ENCODE data around the gene GFI1B.
"Not testable (repeated sequence)": the region's sequence is repeated elsewhere in the genome, so short reads cannot be mapped to it uniquely, and the experiment has no call there.

GFI1B gene

GRCh38 chr9:132969783-132970182 lies 8.7 kb upstream of the GFI1B start:
- DNase-seq (ENCODE audit: low spot score), result no peak

GRCh38 chr9:132970324-132971062 lies 8.0 kb upstream of the GFI1B start:
- DNase-seq (ENCODE audit: low spot score), result no peak

- no peak for DNase-seq (ENCODE audit: low spot score)
Measured at GRCh38 chr9:132973166-132973565, 5.3 kb upstream of the GFI1B start.

- no peak for DNase-seq (ENCODE audit: low spot score)
Measured at GRCh38 chr9:132973713-132974112, 4.8 kb upstream of the GFI1B start.

GRCh38 chr9:132975961-132976360 lies 2.5 kb upstream of the GFI1B start:
- no peak for DNase-seq (ENCODE audit: low spot score)

GRCh38 chr9:132976571-132976970 lies 1.9 kb upstream of the GFI1B start:
- no peak for DNase-seq (ENCODE audit: low spot score)

- no peak for DNase-seq (ENCODE audit: low spot score)
Measured at GRCh38 chr9:132978112-132978450, 413 bp upstream of the GFI1B start.

GRCh38 chr9:132980157-132980556 lies 1.7 kb downstream of the GFI1B start:
- no peak for DNase-seq (ENCODE audit: low spot score)

- DNase-seq (ENCODE audit: low spot score), result no peak
Measured at GRCh38 chr9:132982458-132982857, 4.0 kb downstream of the GFI1B start.

GRCh38 chr9:132983491-132984201 lies 5.2 kb downstream of the GFI1B start:
- no peak for DNase-seq (ENCODE audit: low spot score)

- no peak for DNase-seq (ENCODE audit: low spot score)
Measured at GRCh38 chr9:132984202-132985070, 5.9 kb downstream of the GFI1B start.

- no peak for DNase-seq (ENCODE audit: low spot score)
Measured at GRCh38 chr9:132985071-132985350, 6.5 kb downstream of the GFI1B start.

GRCh38 chr9:132985489-132985888 lies 7.0 kb downstream of the GFI1B start:
- DNase-seq (ENCODE audit: low spot score), result no peak

GRCh38 chr9:132986114-132986513 lies 7.6 kb downstream of the GFI1B start:
- DNase-seq (ENCODE audit: low spot score), result no peak

- DNase-seq (ENCODE audit: low spot score), result no peak
Measured at GRCh38 chr9:132986640-132987620, 8.4 kb downstream of the GFI1B start.

GRCh38 chr9:132988244-132989013 lies 9.9 kb downstream of the GFI1B start:
- no peak for DNase-seq (ENCODE audit: low spot score)

GRCh38 chr9:132989014-132989310 lies 10.5 kb downstream of the GFI1B start:
- DNase-seq (ENCODE audit: low spot score), result no peak

- DNase-seq (ENCODE audit: low spot score), result no peak
Measured at GRCh38 chr9:132989414-132989996, 11.0 kb downstream of the GFI1B start.

- not testable (repeated sequence) for DNase-seq (ENCODE audit: low spot score)
Measured at GRCh38 chr9:132989998-132990557, 11.6 kb downstream of the GFI1B start.

- no peak for DNase-seq (ENCODE audit: low spot score)
Measured at GRCh38 chr9:132990781-132991180, 12.3 kb downstream of the GFI1B start.
